HG02885 (cell line): Measurements from ENCODE around the gene PGAP6.
A peak's percentile ranks its signal among the peaks of the same experiment; 100 is the strongest.
"Not testable (repeated sequence)": the region's sequence is repeated elsewhere in the genome, so short reads cannot be mapped to it uniquely, and the experiment has no call there.

Experiments
- ATAC-seq: cut with Tn5 transposase; IDR thresholded peaks from one replicate; pipeline ENCODE4 v1.9.1; 2021; ENCODE audit warnings: mild to moderate bottlenecking; ENCODE audit not compliant: unreplicated experiment, poor library complexity

Gene PGAP6

DNA sequence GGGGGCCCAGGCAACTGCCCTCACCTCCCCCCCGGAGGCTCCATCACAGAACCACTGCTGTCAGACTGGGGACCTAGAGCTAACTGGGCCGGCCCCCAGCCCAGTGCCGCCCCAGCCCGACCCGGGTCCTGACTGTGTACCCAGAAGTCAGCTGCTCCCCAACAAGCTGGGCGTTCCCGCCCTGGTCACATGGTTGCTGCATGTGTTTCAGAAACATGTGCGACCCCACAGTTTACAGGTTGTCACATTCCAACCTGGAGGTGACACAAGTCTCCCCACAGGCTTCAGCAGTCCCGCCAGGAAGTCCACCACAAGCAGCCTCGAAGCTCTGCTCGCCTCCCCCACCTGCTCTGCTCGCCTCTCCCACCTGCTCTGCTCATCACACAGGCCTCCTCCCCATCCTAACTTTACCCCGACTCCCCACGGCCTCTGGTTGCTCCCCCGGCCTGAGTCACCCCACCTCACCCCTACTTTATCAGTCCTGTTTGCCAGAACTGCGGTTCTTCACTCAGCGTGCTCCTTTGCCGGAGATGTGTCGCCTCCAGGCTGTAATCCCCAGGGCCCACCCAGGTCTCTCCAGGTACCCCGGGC lies 12.4 kb downstream of the PGAP6 start:
- no peak for ATAC-seq

DNA sequence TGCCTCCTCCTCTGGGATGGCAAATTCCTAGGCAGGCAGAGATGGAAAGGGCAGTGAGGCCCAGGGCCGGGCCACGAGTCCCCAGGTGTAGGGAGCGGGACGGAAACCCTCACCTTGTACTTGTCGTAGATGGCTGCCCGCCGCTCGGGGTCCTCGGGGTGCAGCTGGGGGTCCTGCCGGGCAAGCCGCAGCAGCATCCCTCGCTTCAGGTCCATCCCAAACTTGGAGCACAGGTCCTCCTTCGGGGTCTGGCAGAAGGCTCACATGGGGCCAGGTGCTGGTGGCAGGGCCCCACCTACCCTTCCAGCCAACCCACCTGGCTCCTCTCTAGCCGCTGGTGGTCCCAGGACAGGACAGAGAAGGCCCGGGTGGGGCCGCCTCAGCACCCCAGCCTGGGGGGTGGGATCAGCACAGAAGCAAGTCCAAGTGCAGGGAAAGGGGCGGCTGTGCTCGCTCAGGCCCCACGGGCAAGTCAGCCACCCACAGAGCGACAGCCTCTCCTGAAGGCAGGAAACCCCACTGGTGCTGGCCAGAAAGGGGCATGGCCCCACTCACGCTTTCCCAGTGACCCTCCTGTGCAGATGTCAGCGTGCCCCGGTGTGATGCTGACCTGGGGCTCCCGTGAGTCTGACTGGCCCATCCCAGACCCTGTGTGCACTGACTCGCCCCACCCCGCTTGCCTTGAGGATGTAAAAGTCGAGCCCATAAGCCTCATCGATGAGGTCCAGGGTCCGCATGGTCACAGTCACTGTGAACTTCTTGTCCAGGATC lies 13.2 kb downstream of the PGAP6 start:
- ATAC-seq = no peak

DNA sequence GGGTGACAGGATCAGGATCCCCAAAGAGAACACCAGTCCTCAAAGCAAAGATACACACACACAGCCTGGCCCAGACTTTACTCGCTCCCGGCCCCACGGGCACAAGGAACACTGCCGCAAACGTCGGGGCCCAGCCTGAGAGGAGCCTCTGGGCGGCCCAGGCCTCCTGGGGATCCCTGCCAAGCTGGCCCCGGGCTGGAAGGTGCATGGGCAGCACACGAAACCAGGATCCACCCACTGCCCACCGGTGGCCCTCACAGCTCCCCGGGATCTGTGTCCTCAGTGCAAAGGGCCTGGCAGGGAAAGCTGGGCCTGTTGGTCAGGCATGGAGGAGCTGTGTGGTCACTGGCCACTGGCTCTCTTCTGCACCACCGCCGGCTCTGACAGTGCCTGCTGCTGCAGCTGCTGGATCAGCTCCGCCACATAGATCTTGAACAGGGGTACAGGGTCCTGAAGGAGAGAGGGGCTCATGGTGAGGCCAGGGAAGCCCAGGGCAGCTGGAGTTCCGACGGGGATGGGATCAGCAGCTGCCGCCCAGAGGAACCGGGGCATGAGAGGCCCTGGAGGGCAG lies 14.4 kb downstream of the PGAP6 start:
- ATAC-seq = no peak

DNA sequence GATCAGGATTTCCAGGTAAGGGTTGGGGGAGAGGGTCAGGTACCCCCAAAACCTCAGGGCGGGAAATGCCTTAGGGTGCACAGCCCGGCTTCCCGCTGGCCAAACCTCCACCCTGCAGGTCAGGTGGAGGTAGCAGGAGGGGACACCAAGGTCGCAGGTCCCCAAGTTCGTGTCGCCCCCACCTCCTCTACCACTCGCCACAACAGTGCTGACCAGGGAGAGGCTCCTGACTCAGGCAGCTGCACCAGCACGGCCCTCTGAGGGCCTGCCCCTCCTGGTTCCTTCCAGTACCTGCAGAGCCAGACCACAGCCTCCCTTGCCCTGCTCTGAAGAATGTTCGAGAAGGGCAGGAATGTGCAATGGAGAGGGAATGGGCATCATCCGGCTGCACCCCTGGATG lies 15.3 kb downstream of the PGAP6 start:
- ATAC-seq = no peak

DNA sequence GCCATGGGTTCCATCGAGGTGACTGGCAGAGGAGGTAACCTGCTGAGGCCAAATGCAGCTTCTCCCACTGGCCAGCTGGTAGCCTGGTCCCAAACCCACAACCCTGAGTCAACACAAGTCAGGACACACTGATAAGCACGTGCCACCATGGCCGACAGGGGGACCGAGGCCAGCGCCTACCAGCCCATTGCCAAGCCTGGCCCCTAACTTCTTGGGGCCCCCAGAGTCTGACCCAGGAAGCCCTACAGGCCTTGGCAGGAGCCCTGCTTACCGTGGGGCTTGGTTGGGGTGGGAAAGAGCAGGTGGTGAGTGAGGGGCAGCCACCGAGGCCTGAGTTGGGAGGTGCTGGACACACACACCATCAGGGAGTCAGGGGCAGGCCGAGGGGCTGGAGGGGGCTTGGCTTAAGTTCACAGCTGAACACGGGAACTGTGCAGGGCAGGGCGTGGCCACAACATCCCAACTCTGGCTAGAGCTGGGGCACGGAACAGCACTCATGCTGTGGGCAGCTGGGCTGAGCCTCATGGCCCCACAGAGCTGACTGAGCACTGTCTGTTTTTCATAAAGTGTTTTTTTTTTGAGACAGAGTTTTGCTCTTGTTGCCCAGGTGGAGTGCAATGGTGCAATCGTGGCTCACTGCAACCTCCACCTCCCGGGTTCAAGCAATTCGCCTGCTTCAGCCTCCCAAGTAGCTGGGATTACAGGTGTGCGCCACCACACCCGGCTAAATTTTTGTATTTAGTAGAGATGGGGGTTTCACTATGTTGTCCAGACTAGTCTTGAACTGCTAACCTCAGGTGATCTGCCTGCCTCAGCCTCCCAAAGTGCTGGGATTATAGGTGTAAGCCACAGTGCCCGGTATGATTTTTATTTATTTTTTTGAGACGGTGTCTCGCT lies 16.9 kb downstream of the PGAP6 start:
- ATAC-seq = no peak

DNA sequence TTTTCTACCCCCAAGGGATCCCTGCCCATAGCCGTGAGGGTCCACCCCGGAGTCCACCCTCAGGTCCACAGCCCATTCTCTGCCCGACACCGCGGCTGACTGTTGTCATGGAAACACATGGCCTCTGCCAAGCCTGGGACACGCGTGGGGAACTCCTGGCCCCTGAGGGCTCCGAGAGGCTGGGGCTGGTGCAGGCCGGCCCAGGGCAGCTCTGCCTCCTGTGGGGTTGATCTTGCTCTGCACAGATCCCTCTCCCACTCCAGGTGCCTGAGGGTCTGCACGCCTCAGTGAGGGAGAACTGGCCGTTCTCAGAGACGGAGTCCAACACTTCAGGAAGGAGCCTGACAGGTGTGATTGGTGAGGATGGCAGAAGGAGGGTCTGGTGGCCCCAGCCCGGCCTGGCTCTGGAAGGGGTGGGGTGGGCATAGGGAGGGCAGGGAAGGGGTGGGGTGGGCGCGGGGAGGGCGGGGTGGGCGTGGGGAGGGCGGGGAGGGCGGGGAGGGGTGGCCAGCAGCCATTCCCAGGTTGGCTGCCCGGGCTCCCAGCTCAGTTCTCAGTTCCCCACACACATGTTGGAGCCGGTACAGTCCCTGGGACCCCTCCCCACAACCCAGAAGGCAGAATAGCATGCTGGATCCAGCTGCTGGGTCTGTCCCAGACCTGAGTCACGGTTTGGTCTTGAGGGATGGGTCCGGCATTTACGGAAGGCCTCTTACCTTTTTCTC lies 17.9 kb downstream of the PGAP6 start:
- ATAC-seq = no peak

DNA sequence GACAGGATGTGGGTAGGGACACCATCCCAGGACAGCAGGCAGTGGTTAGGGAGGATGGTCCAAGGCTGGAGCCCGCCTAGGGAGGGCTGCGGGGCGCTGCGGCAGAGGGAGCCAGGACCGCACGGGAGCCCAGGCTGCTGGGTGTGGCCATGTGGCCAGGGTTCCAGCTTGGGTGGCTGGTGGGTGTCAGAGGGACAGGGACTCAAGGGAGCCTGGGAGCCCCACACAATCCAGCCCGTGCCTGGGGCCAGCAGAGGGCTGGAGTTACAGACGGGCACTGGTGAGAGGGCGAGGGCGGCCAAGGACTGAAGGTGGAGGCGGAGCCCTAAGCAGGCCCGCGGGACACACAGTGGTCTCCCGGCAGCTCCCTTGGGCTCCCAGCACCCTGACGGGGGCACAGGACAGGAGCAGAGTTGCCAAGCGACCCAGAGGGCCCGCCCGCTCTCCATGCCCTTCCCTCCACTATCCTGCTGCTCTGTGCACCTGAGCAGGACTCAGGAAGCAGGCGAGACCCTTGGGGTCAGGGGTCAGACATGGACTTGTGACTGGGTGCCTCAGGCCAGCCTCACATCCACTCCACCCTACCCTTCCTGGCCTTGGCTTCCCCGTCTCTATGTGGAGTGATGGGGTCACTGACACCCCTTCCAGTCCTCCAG lies 18.5 kb downstream of the PGAP6 start:
- no peak for ATAC-seq

DNA sequence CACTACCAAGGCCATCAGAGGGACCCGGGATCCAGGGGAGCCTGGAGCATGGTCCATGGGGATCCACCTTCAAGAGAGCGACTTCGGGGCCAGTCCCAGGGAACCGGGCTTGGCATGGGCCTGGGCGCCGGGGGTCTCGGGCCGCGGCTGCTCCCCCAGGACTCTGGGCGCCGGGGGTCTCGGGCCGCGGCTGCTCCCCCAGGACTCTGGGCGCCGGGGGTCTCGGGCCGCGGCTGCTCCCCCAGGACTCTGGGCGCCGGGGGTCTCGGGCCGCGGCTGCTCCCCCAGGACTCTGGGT lies 19.1 kb downstream of the PGAP6 start:
- ATAC-seq = not testable (repeated sequence)

DNA sequence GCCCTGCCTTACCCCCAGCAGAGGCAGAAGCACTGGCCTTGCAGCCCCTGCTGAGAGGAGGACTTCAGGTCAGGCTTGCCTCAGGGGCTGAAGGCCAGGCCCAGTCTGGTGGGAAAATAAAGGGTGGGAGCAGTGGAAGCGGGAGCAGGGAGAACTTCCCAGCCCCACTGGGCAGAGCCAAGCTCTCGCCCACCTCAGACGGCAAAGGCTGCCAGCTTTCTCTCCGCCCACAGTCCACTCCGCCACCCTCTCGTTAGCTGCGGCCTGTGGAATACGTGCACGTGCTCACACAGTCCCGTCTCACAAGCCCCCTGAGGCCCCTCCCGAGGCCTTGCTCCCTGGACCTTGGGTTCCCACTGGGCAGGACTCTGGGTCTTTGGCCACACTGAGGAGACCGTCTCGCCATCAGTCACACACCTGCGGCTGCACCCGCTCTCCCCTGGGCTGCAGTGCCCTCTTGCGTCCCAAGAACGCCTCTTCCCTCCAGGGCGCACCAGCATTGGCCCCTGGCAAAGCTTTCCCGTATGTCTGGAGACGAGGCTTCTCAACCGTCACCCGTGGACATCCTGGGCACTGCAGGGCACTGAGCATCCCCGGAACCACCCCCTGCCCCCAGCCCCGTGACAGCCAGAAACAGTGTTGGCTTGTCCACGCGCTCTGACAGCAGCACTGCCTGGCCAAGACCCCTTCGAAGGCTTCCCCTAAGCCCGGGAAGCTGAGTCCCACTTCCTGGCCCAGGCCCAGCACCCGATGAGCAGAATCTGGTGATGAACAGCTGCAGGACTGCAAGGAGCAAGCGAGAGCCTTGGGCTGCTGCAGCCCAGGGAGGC lies 19.7 kb downstream of the PGAP6 start:
- peak; percentile 51 for ATAC-seq

DNA sequence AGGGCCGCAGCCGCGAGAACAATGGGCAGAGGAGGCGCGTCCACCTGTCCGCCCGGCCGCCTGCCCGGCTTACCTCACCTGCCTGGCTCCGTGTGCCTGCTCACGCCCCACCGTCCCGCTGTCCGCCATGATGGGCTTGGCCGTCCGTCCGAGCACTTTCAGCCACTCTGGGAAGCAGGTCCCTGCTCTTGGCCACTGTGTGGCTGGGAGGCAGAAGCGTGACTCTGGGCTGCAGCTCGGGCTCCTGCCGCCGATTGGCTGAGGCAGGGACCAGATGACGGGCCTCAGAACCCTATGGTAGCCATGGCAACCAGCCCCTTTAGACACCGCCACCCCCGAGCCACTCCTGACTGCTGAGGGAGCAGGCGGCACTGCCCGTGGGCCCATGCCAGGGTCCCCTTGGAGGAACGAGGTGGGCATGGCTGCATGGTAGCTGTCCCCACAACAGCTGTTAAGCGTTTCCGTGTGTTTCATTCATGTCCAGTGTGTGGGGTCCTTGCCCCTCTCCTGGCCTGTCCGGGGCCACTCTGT lies 20.4 kb downstream of the PGAP6 start:
- no peak for ATAC-seq

DNA sequence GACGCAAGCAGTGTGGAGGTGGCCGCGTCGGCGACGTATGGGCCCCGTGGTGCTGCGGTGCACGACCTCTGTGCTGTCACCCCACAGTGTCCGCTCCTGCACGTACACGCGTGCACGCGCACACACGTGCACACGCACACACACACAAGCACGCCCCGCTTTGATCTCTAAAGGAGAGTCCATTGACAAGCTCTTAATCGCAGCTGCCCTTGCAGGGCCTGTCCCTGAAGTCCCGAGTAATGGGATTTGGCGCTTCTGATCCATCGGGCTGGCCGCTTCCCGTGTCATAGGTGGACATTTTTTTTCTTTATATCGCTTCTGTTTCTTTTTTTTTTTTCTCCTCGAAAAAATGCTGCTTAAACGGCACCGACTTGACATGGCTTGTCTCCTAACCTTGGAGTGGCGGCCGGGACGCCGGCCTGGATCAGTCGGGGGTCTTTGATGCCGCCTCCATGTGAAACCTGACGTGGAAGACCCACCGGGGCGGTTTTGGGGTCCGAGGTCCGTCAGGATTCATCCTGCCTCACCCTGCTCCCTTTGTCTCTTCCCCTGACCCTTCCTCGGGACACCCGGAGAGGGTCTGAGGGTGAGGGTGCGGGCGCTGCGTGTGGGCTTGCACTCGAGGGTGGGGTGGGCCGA lies 21.0 kb downstream of the PGAP6 start:
- ATAC-seq = no peak

DNA sequence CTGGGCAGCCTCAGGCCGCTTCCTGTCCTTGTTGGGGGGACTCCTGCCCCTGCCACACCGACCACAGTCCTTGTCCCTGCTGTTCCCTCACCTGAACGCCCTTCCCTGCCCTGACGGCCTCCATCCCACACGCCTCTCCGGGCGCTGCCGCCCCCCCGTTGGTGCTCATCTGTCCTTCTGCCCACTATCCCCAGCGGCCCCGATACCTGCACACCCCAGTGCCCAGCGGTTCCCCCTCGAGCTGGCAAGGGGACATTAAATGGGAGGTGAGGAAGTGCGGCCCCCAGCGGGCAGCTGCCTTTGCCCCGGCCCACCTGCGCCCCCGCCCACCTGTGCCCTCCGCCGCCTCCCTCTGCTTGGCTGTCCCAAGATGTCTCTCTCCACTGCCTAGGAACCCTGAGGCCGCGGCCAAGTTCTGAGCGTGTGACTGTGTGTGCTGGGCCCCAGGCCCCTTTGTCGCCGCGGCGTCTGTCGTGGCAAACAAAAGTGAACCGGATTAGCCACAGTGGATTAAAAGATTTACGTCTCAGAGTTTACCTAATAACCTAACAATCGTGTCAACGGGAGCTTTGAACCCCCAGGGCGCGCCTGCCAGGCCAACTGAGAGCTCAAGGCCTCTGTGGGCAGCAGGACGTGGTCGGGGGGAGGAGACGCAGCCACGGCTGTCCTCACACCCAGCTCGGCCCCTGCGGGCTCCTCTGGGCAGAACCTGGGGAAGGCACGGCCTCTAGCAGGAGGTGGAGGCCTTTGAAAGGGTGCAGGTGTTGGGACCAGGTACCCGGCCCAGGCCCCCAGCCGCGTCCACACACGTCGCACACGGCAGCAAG lies 21.7 kb downstream of the PGAP6 start:
- ATAC-seq = no peak

DNA sequence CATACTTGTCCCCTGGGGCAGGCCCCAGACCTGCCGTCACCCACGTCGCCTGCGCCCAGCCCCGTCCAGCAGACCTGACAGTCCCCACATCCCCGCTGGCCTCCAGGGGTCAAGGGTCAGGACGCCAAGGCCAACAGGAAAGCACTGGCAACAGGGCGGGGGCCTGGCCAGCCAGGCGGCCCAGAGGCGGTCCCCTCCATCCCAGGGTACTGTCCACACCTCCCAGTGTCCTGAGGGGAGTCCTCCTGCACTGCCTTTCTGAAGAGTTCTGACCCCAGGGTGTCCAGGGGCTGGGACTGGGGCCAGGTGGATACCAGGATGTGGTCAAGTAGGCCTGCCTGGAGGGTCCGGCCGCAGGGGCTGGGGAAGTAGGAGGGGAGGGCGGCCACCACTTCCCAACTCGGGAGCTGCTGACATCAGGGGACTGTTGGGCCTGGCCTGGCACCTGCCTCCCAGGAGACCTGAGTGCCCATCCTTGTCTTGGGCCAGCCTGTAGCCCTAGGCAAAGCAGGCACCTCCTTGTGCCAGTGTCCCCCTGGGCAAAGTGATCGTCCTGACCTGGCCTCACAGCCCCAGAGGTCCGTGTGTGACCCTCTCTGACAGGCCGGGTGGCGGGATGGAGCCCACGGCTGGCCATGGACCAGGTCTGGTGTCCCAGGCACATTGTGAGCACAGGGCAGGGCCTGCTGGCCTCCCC lies 22.6 kb downstream of the PGAP6 start:
- ATAC-seq = no peak

DNA sequence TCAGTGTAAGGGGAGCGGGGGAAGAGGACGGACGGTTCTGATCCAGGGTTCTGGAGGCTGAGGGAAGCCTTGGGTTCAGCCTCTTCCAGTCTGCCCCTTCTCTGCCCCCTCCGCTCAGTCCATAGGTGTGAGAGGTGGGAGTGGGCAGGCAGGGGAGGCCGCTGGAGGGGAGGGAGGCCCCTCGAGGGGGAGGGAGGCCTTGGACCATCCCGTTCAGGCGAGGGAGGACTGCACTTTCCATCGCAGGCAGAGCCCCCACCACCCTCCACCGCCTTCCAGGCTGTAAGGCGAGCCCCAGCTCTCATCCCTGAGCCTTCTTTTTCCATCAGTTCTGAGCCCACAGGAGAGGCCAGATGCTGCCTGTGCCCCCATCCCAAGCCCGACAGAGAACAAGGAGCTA lies 25.0 kb downstream of the PGAP6 start:
- ATAC-seq = no peak

DNA sequence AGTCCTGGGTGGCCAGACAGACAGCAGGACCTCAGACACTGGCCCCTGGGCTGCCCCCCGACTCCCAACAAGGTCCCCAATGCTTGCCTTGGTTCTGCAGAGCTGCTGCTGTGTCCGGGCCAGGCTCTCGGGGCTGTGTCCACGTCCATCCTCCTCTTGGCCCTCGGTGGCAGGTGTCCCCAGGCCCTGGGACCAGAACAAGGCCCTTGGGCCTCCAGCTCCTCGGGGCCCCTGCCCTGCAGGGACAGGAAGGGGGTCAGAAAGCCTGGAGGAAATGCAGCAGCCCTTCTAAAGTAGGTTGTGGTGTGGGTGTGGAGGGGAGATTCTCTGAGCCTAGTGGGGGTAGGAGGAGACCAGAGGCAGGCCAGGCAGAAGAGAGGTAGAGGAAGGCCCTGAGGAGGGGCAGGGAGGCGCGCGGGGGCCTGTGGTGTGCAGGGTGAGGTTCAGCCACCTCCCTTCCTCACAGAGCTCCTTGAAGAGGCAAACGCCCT lies 26.8 kb downstream of the PGAP6 start:
- no peak for ATAC-seq

DNA sequence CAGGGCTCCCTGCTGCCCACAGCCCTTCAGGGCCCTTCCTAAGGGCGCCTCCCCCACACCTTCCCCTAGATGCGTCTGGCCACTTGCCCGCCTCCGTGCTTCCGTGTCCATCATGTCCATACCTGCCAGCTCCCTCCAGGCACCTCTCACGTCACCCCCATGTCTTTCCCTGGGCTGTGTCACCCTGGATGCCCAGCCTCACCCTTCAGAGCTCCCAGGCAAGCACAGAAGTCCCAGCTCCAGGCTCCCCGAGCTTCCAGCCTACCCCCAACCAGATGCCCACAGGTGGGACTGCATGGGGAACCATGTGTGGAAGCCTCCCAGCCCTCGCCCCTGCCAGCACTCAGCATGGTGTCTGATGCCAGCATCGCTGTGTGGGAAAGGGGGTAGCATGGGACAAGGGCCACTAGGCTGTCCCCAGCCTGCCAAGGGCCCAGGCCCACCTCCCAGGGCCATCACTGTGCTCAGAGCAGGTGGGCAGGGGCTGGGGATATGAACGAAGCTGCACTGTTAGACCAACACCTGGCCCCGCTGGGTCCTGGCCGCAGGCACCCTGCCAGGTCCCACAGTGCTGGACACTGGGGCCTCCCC lies 27.4 kb downstream of the PGAP6 start:
- ATAC-seq = no peak
